ENCODE results near the gene CAPN8.

Gene CAPN8

GRCh38 chr1:223657978-223658377, 7.5 kb downstream of the CAPN8 start:
- H3K4me1 ChIP-seq (ENCODE audit: control insufficient read depth in 2 of 2, insufficient read depth in 2 of 2, low read length in 2 of 2): peaks cover 10 to 19% of the 10 kb centered on the region in 2 donors
- no peak overlapping the region for H3K27ac ChIP-seq (ENCODE audit: low read depth in 2 of 2, low read length in 2 of 2)
- peaks cover 0 to 1% of the 10 kb centered on the region in 2 donors for H3K36me3 ChIP-seq (ENCODE audit: control insufficient read depth in 2 of 2, insufficient read depth in 2 of 2, low read length in 2 of 2)
- H3K9me3 ChIP-seq (ENCODE audit: control insufficient read depth in 2 of 2, low read length in 2 of 2): no peaks in the 10 kb centered on the region
- H3K4me3 ChIP-seq (ENCODE audit: low read length in 2 of 2): no peak overlapping the region
- no peaks in the 10 kb centered on the region for H3K27me3 ChIP-seq (ENCODE audit: control insufficient read depth in 2 of 2, insufficient read depth in 2 of 2, low read length in 2 of 2)
- no peak overlapping the region for H3K9ac ChIP-seq (ENCODE audit: low read depth in 1 of 2, low read length in 2 of 2)

- peaks cover 0 to 2% of the 10 kb centered on the region in 2 donors for H3K36me3 ChIP-seq (ENCODE audit: control insufficient read depth in 2 of 2, insufficient read depth in 2 of 2, low read length in 2 of 2)
- no peak overlapping the region for H3K4me3 ChIP-seq (ENCODE audit: low read length in 2 of 2)
- H3K27me3 ChIP-seq (ENCODE audit: control insufficient read depth in 2 of 2, insufficient read depth in 2 of 2, low read length in 2 of 2): no peaks in the 10 kb centered on the region
- H3K4me1 ChIP-seq (ENCODE audit: control insufficient read depth in 2 of 2, insufficient read depth in 2 of 2, low read length in 2 of 2): peaks cover 9 to 18% of the 10 kb centered on the region in 2 donors
- H3K9ac ChIP-seq (ENCODE audit: low read depth in 1 of 2, low read length in 2 of 2): no peak overlapping the region
- H3K27ac ChIP-seq (ENCODE audit: low read depth in 2 of 2, low read length in 2 of 2): no peak overlapping the region
- H3K9me3 ChIP-seq (ENCODE audit: control insufficient read depth in 2 of 2, low read length in 2 of 2): no peaks in the 10 kb centered on the region
These were observed 11.4 kb downstream of the CAPN8 start for GRCh38 chr1:223654083-223654482.

- Histone ChIP-seq H3K4me1 (ENCODE audit: control insufficient read depth in 2 of 2, insufficient read depth in 2 of 2, low read length in 2 of 2) (peaks cover 9 to 18% of the 10 kb centered on the region in 2 donors), H3K27ac (ENCODE audit: low read depth in 2 of 2, low read length in 2 of 2) (no peak overlapping the region), H3K4me3 (ENCODE audit: low read length in 2 of 2) (no peak overlapping the region), H3K9me3 (ENCODE audit: control insufficient read depth in 2 of 2, low read length in 2 of 2) (no peaks in the 10 kb centered on the region), H3K27me3 (ENCODE audit: control insufficient read depth in 2 of 2, insufficient read depth in 2 of 2, low read length in 2 of 2) (no peaks in the 10 kb centered on the region), H3K9ac (ENCODE audit: low read depth in 1 of 2, low read length in 2 of 2) (no peak overlapping the region), H3K36me3 (ENCODE audit: control insufficient read depth in 2 of 2, insufficient read depth in 2 of 2, low read length in 2 of 2) (peaks cover 0 to 2% of the 10 kb centered on the region in 2 donors)
These were observed 12.1 kb downstream of the CAPN8 start for GRCh38 chr1:223653431-223653830.

GRCh38 chr1:223653015-223653414, 12.5 kb downstream of the CAPN8 start:
- Histone ChIP-seq H3K9me3 (ENCODE audit: control insufficient read depth in 2 of 2, low read length in 2 of 2) (no peaks in the 10 kb centered on the region), H3K4me1 (ENCODE audit: control insufficient read depth in 2 of 2, insufficient read depth in 2 of 2, low read length in 2 of 2) (peaks cover 9 to 18% of the 10 kb centered on the region in 2 donors), H3K9ac (ENCODE audit: low read depth in 1 of 2, low read length in 2 of 2) (no peak overlapping the region), H3K27me3 (ENCODE audit: control insufficient read depth in 2 of 2, insufficient read depth in 2 of 2, low read length in 2 of 2) (no peaks in the 10 kb centered on the region), H3K36me3 (ENCODE audit: control insufficient read depth in 2 of 2, insufficient read depth in 2 of 2, low read length in 2 of 2) (peaks cover 0 to 2% of the 10 kb centered on the region in 2 donors), H3K27ac (ENCODE audit: low read depth in 2 of 2, low read length in 2 of 2) (no peak overlapping the region), H3K4me3 (ENCODE audit: low read length in 2 of 2) (no peak overlapping the region)

- no peaks in the 10 kb centered on the region for H3K27me3 ChIP-seq (ENCODE audit: control insufficient read depth in 2 of 2, insufficient read depth in 2 of 2, low read length in 2 of 2)
- no peak overlapping the region for H3K4me3 ChIP-seq (ENCODE audit: low read length in 2 of 2)
- H3K27ac ChIP-seq (ENCODE audit: low read depth in 2 of 2, low read length in 2 of 2): no peak overlapping the region
- H3K9ac ChIP-seq (ENCODE audit: low read depth in 1 of 2, low read length in 2 of 2): no peak overlapping the region
- peaks cover 0 to 2% of the 10 kb centered on the region in 2 donors for H3K36me3 ChIP-seq (ENCODE audit: control insufficient read depth in 2 of 2, insufficient read depth in 2 of 2, low read length in 2 of 2)
- H3K4me1 ChIP-seq (ENCODE audit: control insufficient read depth in 2 of 2, insufficient read depth in 2 of 2, low read length in 2 of 2): peaks cover 9 to 18% of the 10 kb centered on the region in 2 donors
- no peaks in the 10 kb centered on the region for H3K9me3 ChIP-seq (ENCODE audit: control insufficient read depth in 2 of 2, low read length in 2 of 2)
These were observed 13.0 kb downstream of the CAPN8 start for GRCh38 chr1:223652436-223652941.

GRCh38 chr1:223651291-223651991, 14.1 kb downstream of the CAPN8 start:
- Histone ChIP-seq H3K4me3 (ENCODE audit: low read length in 2 of 2) (no peak overlapping the region), H3K9ac (ENCODE audit: low read depth in 1 of 2, low read length in 2 of 2) (no peak overlapping the region), H3K27ac (ENCODE audit: low read depth in 2 of 2, low read length in 2 of 2) (no peak overlapping the region), H3K27me3 (ENCODE audit: control insufficient read depth in 2 of 2, insufficient read depth in 2 of 2, low read length in 2 of 2) (no peaks in the 10 kb centered on the region), H3K36me3 (ENCODE audit: control insufficient read depth in 2 of 2, insufficient read depth in 2 of 2, low read length in 2 of 2) (peaks cover 0 to 2% of the 10 kb centered on the region in 2 donors), H3K4me1 (ENCODE audit: control insufficient read depth in 2 of 2, insufficient read depth in 2 of 2, low read length in 2 of 2) (peaks cover 9 to 18% of the 10 kb centered on the region in 2 donors), H3K9me3 (ENCODE audit: control insufficient read depth in 2 of 2, low read length in 2 of 2) (no peaks in the 10 kb centered on the region)

- Histone ChIP-seq H3K4me1 (ENCODE audit: control insufficient read depth in 2 of 2, insufficient read depth in 2 of 2, low read length in 2 of 2) (peaks cover 11 to 23% of the 10 kb centered on the region in 2 donors), H3K4me3 (ENCODE audit: low read length in 2 of 2) (no peak overlapping the region), H3K27ac (ENCODE audit: low read depth in 2 of 2, low read length in 2 of 2) (no peak overlapping the region), H3K9ac (ENCODE audit: low read depth in 1 of 2, low read length in 2 of 2) (no peak overlapping the region), H3K9me3 (ENCODE audit: control insufficient read depth in 2 of 2, low read length in 2 of 2) (no peaks in the 10 kb centered on the region), H3K27me3 (ENCODE audit: control insufficient read depth in 2 of 2, insufficient read depth in 2 of 2, low read length in 2 of 2) (no peaks in the 10 kb centered on the region), H3K36me3 (ENCODE audit: control insufficient read depth in 2 of 2, insufficient read depth in 2 of 2, low read length in 2 of 2) (peaks cover 0 to 2% of the 10 kb centered on the region in 2 donors)
These were observed 15.0 kb downstream of the CAPN8 start for GRCh38 chr1:223650465-223650864.

- H3K9me3 ChIP-seq (ENCODE audit: control insufficient read depth in 2 of 2, low read length in 2 of 2): no peaks in the 10 kb centered on the region
- no peak overlapping the region for H3K9ac ChIP-seq (ENCODE audit: low read depth in 1 of 2, low read length in 2 of 2)
- H3K27me3 ChIP-seq (ENCODE audit: control insufficient read depth in 2 of 2, insufficient read depth in 2 of 2, low read length in 2 of 2): no peaks in the 10 kb centered on the region
- no peak overlapping the region for H3K4me3 ChIP-seq (ENCODE audit: low read length in 2 of 2)
- H3K27ac ChIP-seq (ENCODE audit: low read depth in 2 of 2, low read length in 2 of 2): no peak overlapping the region
- peaks cover 0 to 2% of the 10 kb centered on the region in 2 donors for H3K36me3 ChIP-seq (ENCODE audit: control insufficient read depth in 2 of 2, insufficient read depth in 2 of 2, low read length in 2 of 2)
- peaks cover 8 to 14% of the 10 kb centered on the region in 2 donors for H3K4me1 ChIP-seq (ENCODE audit: control insufficient read depth in 2 of 2, insufficient read depth in 2 of 2, low read length in 2 of 2)
These were observed 16.3 kb downstream of the CAPN8 start for GRCh38 chr1:223649222-223649621.

- Histone ChIP-seq H3K9me3 (ENCODE audit: control insufficient read depth in 2 of 2, low read length in 2 of 2) (no peaks in the 10 kb centered on the region), H3K9ac (ENCODE audit: low read depth in 1 of 2, low read length in 2 of 2) (no peak overlapping the region), H3K4me3 (ENCODE audit: low read length in 2 of 2) (no peak overlapping the region), H3K27me3 (ENCODE audit: control insufficient read depth in 2 of 2, insufficient read depth in 2 of 2, low read length in 2 of 2) (no peaks in the 10 kb centered on the region), H3K36me3 (ENCODE audit: control insufficient read depth in 2 of 2, insufficient read depth in 2 of 2, low read length in 2 of 2) (no peaks in the 10 kb centered on the region), H3K27ac (ENCODE audit: low read depth in 2 of 2, low read length in 2 of 2) (no peak overlapping the region), H3K4me1 (ENCODE audit: control insufficient read depth in 2 of 2, insufficient read depth in 2 of 2, low read length in 2 of 2) (peaks cover 4 to 13% of the 10 kb centered on the region in 2 donors)
These were observed 18.3 kb downstream of the CAPN8 start for GRCh38 chr1:223647249-223647648.

GRCh38 chr1:223645903-223646302, 19.6 kb downstream of the CAPN8 start:
- H3K27ac ChIP-seq (ENCODE audit: low read depth in 2 of 2, low read length in 2 of 2): no peak overlapping the region
- no peaks in the 10 kb centered on the region for H3K36me3 ChIP-seq (ENCODE audit: control insufficient read depth in 2 of 2, insufficient read depth in 2 of 2, low read length in 2 of 2)
- peaks cover 10 to 26% of the 10 kb centered on the region in 2 donors for H3K4me1 ChIP-seq (ENCODE audit: control insufficient read depth in 2 of 2, insufficient read depth in 2 of 2, low read length in 2 of 2)
- H3K4me3 ChIP-seq (ENCODE audit: low read length in 2 of 2): no peak overlapping the region
- H3K9ac ChIP-seq (ENCODE audit: low read depth in 1 of 2, low read length in 2 of 2): no peak overlapping the region
- H3K9me3 ChIP-seq (ENCODE audit: control insufficient read depth in 2 of 2, low read length in 2 of 2): no peaks in the 10 kb centered on the region
- H3K27me3 ChIP-seq (ENCODE audit: control insufficient read depth in 2 of 2, insufficient read depth in 2 of 2, low read length in 2 of 2): no peaks in the 10 kb centered on the region
